Neural progenitor cell (in vitro differentiated cells): ENCODE data around the gene FAM98B.

Source experiments
- EZH2 ChIP-seq: fragments of 200-600 bp; sonication (generic); IDR thresholded peaks from 2 replicates; pipeline ENCODE4 v1.6.1; 2017; ENCODE audit warnings: antibody characterized with exemption, mild to moderate bottlenecking, moderate library complexity
- EZH2phosphoT487 ChIP-seq: fragments of 200-600 bp; sonication (generic); IDR thresholded peaks from 2 replicates; pipeline ENCODE4 v1.6.1; 2017; ENCODE audit warnings: antibody characterized with exemption
- TF ChIP-seq, protein P1 (sequence below): fragments of 200-600 bp; sonication (generic); IDR thresholded peaks from 2 replicates; pipeline ENCODE4 v1.5.1; 2017; ENCODE audit warnings: antibody characterized with exemption, mild to moderate bottlenecking

DNA sequence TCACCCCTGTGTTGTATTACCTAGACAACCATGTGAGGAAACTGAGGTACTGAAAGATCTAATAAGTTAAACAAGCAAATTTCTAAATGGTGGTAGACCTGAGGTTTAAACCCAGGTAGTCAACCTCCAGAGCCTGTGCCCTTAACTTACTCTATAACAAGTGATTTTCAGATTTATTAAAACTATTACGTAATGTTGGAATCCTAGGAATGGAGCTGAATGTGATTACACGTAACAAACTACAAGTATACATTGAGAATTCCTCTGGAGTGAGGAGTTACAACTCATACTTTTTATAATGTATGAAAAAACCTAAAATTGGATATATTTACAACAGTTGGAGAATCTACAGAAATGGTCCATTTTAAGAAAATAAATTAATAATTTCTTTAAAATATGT lies 18.0 kb downstream of the FAM98B start:
- TF ChIP-seq, protein P1, sequence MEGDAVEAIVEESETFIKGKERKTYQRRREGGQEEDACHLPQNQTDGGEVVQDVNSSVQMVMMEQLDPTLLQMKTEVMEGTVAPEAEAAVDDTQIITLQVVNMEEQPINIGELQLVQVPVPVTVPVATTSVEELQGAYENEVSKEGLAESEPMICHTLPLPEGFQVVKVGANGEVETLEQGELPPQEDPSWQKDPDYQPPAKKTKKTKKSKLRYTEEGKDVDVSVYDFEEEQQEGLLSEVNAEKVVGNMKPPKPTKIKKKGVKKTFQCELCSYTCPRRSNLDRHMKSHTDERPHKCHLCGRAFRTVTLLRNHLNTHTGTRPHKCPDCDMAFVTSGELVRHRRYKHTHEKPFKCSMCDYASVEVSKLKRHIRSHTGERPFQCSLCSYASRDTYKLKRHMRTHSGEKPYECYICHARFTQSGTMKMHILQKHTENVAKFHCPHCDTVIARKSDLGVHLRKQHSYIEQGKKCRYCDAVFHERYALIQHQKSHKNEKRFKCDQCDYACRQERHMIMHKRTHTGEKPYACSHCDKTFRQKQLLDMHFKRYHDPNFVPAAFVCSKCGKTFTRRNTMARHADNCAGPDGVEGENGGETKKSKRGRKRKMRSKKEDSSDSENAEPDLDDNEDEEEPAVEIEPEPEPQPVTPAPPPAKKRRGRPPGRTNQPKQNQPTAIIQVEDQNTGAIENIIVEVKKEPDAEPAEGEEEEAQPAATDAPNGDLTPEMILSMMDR, result no peak
- no peak for TF ChIP-seq EZH2
- no peak for TF ChIP-seq EZH2phosphoT487
